ENCODE results near the gene DYNLL1. TPM values are rescaled to one million over a fixed set of nuclear protein-coding genes. Genes with fewer than 3 reads are reported as not detected.
"Not testable (repeated sequence)": the region's sequence is repeated elsewhere in the genome, so short reads cannot be mapped to it uniquely, and the experiment has no call there.

Gene DYNLL1
- total RNA-seq, 1 experiment from 2014 or later, result 243 TPM

GRCh38 chr12:120452524-120452923 lies 43.4 kb upstream of the DYNLL1 start:
- H3K27ac ChIP-seq (ENCODE audit: low read depth, low read length); DNase-seq (ENCODE audit: low read depth, low spot score); H2AFZ ChIP-seq (ENCODE audit: low read depth, low read length, poor library complexity, severe bottlenecking); H3K27me3 ChIP-seq (ENCODE audit: insufficient read depth, low read length); BruUV-seq (replicated peaks); ATAC-seq; intact Hi-C loops (cut with micrococcal nuclease); H3K4me1 ChIP-seq (ENCODE audit: control insufficient read depth in 1 of 2, insufficient read depth in 2 of 2, low read length in 2 of 2); H4K20me1 ChIP-seq (ENCODE audit: insufficient read depth); H3K9ac ChIP-seq (ENCODE audit: low read length); H3K9me3 ChIP-seq (ENCODE audit: control insufficient read depth in 1 of 2, insufficient read depth in 1 of 2, low read depth in 1 of 2, low read length in 2 of 2); H3K4me2 ChIP-seq (ENCODE audit: low read length); H3K4me3 ChIP-seq (replicated peaks in 1 of 2; ENCODE audit: low read depth in 1 of 2, low read length in 2 of 2); RAD21 ChIA-PET (ENCODE audit: low non-redundant PET in 1 of 2, low total read pairs in 2 of 2, uncharacterized antibody in 2 of 2, unreplicated experiment in 2 of 2); H3K9me2 ChIP-seq (ENCODE audit: insufficient read depth): not testable (repeated sequence)
- peaks cover 84% of the 10 kb centered on the region for H3K79me2 ChIP-seq (ENCODE audit: insufficient read depth, low read length)
- H3K36me3 ChIP-seq (ENCODE audit: control insufficient read depth in 1 of 2, insufficient read depth in 2 of 2, low read length in 2 of 2), result peaks cover 23 to 39% of the 10 kb centered on the region in 2 experiments; a peak in 3 of 4 replicates
- CTCF ChIA-PET, result interaction anchor here (2.2 kb wide), 1 partner anchor 14 kb away, joined by 10 read pairs; no protein-coding TSS in a partner anchor
- POLR2A ChIA-PET, result interaction anchor here (0.6 to 1.6 kb wide), 3 partner anchors 9 to 17 kb away, joined by 3 to 4 read pairs (median 3); partner anchors contain the start of gene SRSF9
- TF ChIP-seq CEBPB (IDR thresholded peaks at IDR 0.05; ENCODE audit: low read depth), result 0 out of 2 replicates have a peak, but pooled peaks have one; percentile 31

DNA sequence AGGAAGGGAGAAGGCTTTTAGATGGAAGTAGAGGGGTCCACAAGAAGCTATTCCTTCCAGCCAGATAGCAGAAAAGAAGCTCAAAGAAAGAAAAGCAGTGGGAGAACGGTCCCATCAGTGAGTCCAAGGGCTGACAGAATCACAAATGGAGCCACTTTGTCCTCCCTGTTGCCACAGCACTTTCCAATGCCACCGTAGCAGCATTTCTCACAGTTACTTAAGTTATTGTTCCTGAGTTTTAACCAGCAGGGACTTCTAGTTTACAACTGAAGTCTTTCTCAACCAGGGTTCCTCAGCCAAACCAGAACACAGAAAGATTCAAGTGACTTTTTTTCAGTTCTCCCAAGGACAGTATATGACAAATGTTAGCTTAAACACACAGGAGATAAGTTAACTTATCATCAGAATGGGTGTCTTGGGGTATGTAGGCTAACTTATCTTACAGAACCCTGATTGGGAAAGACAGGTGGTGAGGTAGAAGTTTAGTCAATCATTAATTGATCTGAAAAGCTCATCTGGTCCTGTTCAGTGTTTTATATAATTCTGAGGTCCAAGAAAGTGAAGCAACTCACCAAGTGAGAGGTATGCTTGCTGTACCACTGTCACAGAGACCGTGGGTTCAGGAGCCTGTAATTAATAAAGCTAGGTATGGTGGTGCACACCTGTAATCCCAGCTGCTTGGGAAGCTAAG lies 42.7 kb upstream of the DYNLL1 start:
- intact Hi-C loops (cut with micrococcal nuclease), result no loop called here
- peaks cover 77% of the 10 kb centered on the region for H3K79me2 ChIP-seq (ENCODE audit: insufficient read depth, low read length)

More for the DNA sequence above, 42.7 kb upstream of the DYNLL1 start:
- Histone ChIP-seq H3K4me2 (ENCODE audit: low read length) (no peak overlapping the region), H3K4me1 (ENCODE audit: control insufficient read depth in 1 of 2, insufficient read depth in 2 of 2, low read length in 2 of 2) (no peaks in the 10 kb centered on the region), H3K9ac (ENCODE audit: low read length) (no peak overlapping the region), H4K20me1 (ENCODE audit: insufficient read depth) (peaks cover 6% of the 10 kb centered on the region; the same call in 1 of the 2 replicates), H3K9me2 (ENCODE audit: insufficient read depth) (no peaks in the 10 kb centered on the region), H2AFZ (ENCODE audit: low read depth, low read length, poor library complexity, severe bottlenecking) (no peak overlapping the region), H3K27me3 (ENCODE audit: insufficient read depth, low read length) (no peaks in the 10 kb centered on the region), H3K36me3 (ENCODE audit: control insufficient read depth in 1 of 2, insufficient read depth in 2 of 2, low read length in 2 of 2) (peaks cover 23 to 34% of the 10 kb centered on the region in 2 experiments; a peak in 3 of 4 replicates), H3K9me3 (ENCODE audit: control insufficient read depth in 1 of 2, insufficient read depth in 1 of 2, low read depth in 1 of 2, low read length in 2 of 2) (no peaks in the 10 kb centered on the region), H3K4me3 (replicated peaks in 1 of 2; ENCODE audit: low read depth in 1 of 2, low read length in 2 of 2) (no peak overlapping the region), H3K27ac (ENCODE audit: low read depth, low read length) (no peak overlapping the region)
- no TSS peak for BruUV-seq (replicated peaks)
- TF ChIP-seq ZFX (IDR thresholded peaks at IDR 0.05) (no peak), MAX (IDR thresholded peaks at IDR 0.05) (no peak), TCF7L2 (IDR thresholded peaks at IDR 0.05; ENCODE audit: borderline replicate concordance, extremely low read depth, insufficient read depth, insufficient read length) (no peak), EZH2 (IDR thresholded peaks at IDR 0.05) (no peak), ZNF274 (IDR thresholded peaks at IDR 0.05; ENCODE audit: low read depth, low read length) (no peak), EGR1 (IDR thresholded peaks at IDR 0.05; ENCODE audit: low read depth) (no peak), EZH2phosphoT487 (IDR thresholded peaks at IDR 0.05; ENCODE audit: borderline replicate concordance) (no peak), CBX3 (IDR thresholded peaks at IDR 0.05; ENCODE audit: low read depth) (no peak), CEBPB (IDR thresholded peaks at IDR 0.05; ENCODE audit: low read depth) (no peak), ATF3 (IDR thresholded peaks at IDR 0.05) (no peak), SRF (IDR thresholded peaks at IDR 0.05; ENCODE audit: low read depth) (no peak), REST (IDR thresholded peaks at IDR 0.05; ENCODE audit: low read depth) (no peak), SIN3A (IDR thresholded peaks at IDR 0.05; ENCODE audit: low read depth) (no peak), YY1 (IDR thresholded peaks at IDR 0.05; ENCODE audit: extremely low read depth, insufficient replicate concordance, low read depth, low read length) (no peak), RAD21 (IDR thresholded peaks at IDR 0.05; ENCODE audit: low read depth) (no peak), FOSL1 (IDR thresholded peaks at IDR 0.05; ENCODE audit: low read depth) (no peak)
- no peak for DNase-seq (ENCODE audit: low read depth, low spot score)
- POLR2A ChIA-PET, result interaction anchor here (0.5 to 1.6 kb wide), 3 partner anchors 10 to 74 kb away, joined by 3 to 4 read pairs (median 3); no protein-coding TSS in a partner anchor
- RAD21 ChIA-PET (ENCODE audit: low non-redundant PET in 1 of 2, low total read pairs in 2 of 2, uncharacterized antibody in 2 of 2, unreplicated experiment in 2 of 2), result no interaction called here
- no peak for ATAC-seq
- CTCF ChIA-PET, result interaction anchor here (2.2 kb wide), 1 partner anchor 14 kb away, joined by 10 read pairs; no protein-coding TSS in a partner anchor
